ENCODE measurements around the gene MALAT1. TPM values are rescaled to one million over a fixed set of nuclear protein-coding genes. Genes with fewer than 3 reads are reported as not detected.

MALAT1 gene
- total and polyA plus RNA-seq, 2 of the 13 experiments (the other 11 are each of a cell fraction or from before 2014, with no cell fraction given): 143 to 1,237 TPM

- TF ChIP-seq ZNF318 (CRISPR knock-in tag; IDR thresholded peaks at IDR 0.05) (no peak), PAF1 (CRISPR knock-in tag; IDR thresholded peaks at IDR 0.05) (no peak), NKX3-1 (CRISPR knock-in tag; IDR thresholded peaks at IDR 0.05) (no peak), U2AF1 (optimal IDR thresholded peaks at IDR 0.05; ENCODE audit: low read depth, low read length) (no peak), HINFP (CRISPR knock-in tag; IDR thresholded peaks at IDR 0.05; ENCODE audit: low read depth) (no peak), ZMAT5 (CRISPR knock-in tag; IDR thresholded peaks at IDR 0.05; ENCODE audit: borderline replicate concordance, low read depth) (no peak), ZNF18 (CRISPR knock-in tag; IDR thresholded peaks at IDR 0.05; ENCODE audit: insufficient replicate concordance) (no peak), MED1 (CRISPR knock-in tag; IDR thresholded peaks at IDR 0.05) (peak; percentile 84), ZNF34 (CRISPR knock-in tag; IDR thresholded peaks at IDR 0.05; ENCODE audit: borderline replicate concordance) (no peak), RXRA (CRISPR knock-in tag; IDR thresholded peaks at IDR 0.05) (no peak), ZNF841 (CRISPR knock-in tag; IDR thresholded peaks at IDR 0.05; ENCODE audit: borderline replicate concordance) (no peak), SP4 (CRISPR knock-in tag; IDR thresholded peaks at IDR 0.05) (peak; percentile 66; the same call in 1 of the 2 replicates)
Measured at GRCh38 chr11:65477149-65477965, 21.5 kb upstream of the MALAT1 start (continued).

Measured in HepG2 (cell line).